H9 (cell line): ENCODE measurements around the gene CDK6. TPM values are rescaled to one million over a fixed set of nuclear protein-coding genes. Genes with fewer than 3 reads are reported as not detected.

Source experiments
- DNase-seq: peaks from one replicate; pipeline ENCODE4 v3.0.0-alpha.2; 2017
- H2AFZ ChIP-seq: one replicate; pipeline ENCODE4 v1.6.1; 2013; ENCODE audit warnings: mild to moderate bottlenecking, low read length, control low read depth, moderate library complexity
- H2AK5ac ChIP-seq: 2 replicates; pipeline ENCODE4 v1.6.1; 2013; ENCODE audit warnings: low read length, control low read depth, mixed read lengths; ENCODE audit not compliant: insufficient read length
- H2BK120ac ChIP-seq: one replicate; pipeline ENCODE4 v1.6.1; 2013; ENCODE audit warnings: low read depth, mild to moderate bottlenecking, low read length, control low read depth, inconsistent platforms; ENCODE audit not compliant: poor library complexity, severe bottlenecking
- H2BK12ac ChIP-seq: 2 replicates; pipeline ENCODE4 v1.6.1; 2013; ENCODE audit warnings: low read length, control low read depth, mixed read lengths, low read depth; ENCODE audit not compliant: insufficient read length
- H2BK15ac ChIP-seq: 2 replicates; pipeline ENCODE4 v1.6.1; 2013; ENCODE audit warnings: low read depth, low read length, control low read depth
- H2BK20ac ChIP-seq: one replicate; pipeline ENCODE4 v1.6.1; 2013; ENCODE audit warnings: low read depth, mild to moderate bottlenecking, low read length, control low read depth, inconsistent platforms; ENCODE audit not compliant: poor library complexity, severe bottlenecking
- H2BK5ac ChIP-seq: 2 replicates; pipeline ENCODE4 v1.6.1; 2013; ENCODE audit warnings: low read length, control low read depth, mixed read lengths; ENCODE audit not compliant: insufficient read length
- H3K14ac ChIP-seq: 2 replicates; pipeline ENCODE4 v1.6.1; 2013; ENCODE audit warnings: low read length, control low read depth; ENCODE audit not compliant: insufficient read depth
- H3K18ac ChIP-seq: 2 replicates; pipeline ENCODE4 v1.6.1; 2013; ENCODE audit warnings: low read depth, mild to moderate bottlenecking, mixed read lengths, low read length, control low read depth; ENCODE audit not compliant: insufficient read length
- H3K23ac ChIP-seq: 2 replicates; pipeline ENCODE4 v1.6.1; 2013; ENCODE audit warnings: low read length, control low read depth, mixed read lengths, low read depth; ENCODE audit not compliant: insufficient read length
- H3K23me2 ChIP-seq: 2 replicates; pipeline ENCODE4 v1.6.1; 2013; ENCODE audit warnings: low read depth, mild to moderate bottlenecking, mixed read lengths, low read length, control low read depth; ENCODE audit not compliant: insufficient read length, poor library complexity, severe bottlenecking
- H3K27ac ChIP-seq: 2 replicates; pipeline ENCODE4 v1.5.1; 2013; ENCODE audit warnings: low read length, control low read depth, mixed read lengths, low read depth; ENCODE audit not compliant: insufficient read length
- H3K27me3 ChIP-seq: 2 replicates; pipeline ENCODE4 v1.6.1; 2013; ENCODE audit warnings: low read length, control low read depth, inconsistent platforms; ENCODE audit not compliant: insufficient read depth
- H3K4ac ChIP-seq: 2 replicates; pipeline ENCODE4 v1.6.1; 2013; ENCODE audit warnings: low read depth, mild to moderate bottlenecking, control low read depth, inconsistent platforms, low read length, moderate library complexity
- H3K4me1 ChIP-seq: 2 replicates; pipeline ENCODE4 v1.6.1; 2013; ENCODE audit warnings: low read length, control low read depth, inconsistent platforms; ENCODE audit not compliant: insufficient read depth
- H3K4me2 ChIP-seq: 2 replicates; pipeline ENCODE4 v1.6.1; 2013; ENCODE audit warnings: low read length, control low read depth, mixed read lengths; ENCODE audit not compliant: insufficient read length, insufficient read depth
- H3K56ac ChIP-seq: 2 replicates; pipeline ENCODE4 v1.6.1; 2013; ENCODE audit warnings: low read depth, mild to moderate bottlenecking, mixed read lengths, low read length, control low read depth; ENCODE audit not compliant: insufficient read length
- H3K79me1 ChIP-seq: 2 replicates; pipeline ENCODE4 v1.6.1; 2013; ENCODE audit warnings: low read depth, mild to moderate bottlenecking, moderate library complexity, low read length, control low read depth, inconsistent platforms; ENCODE audit not compliant: insufficient read depth, poor library complexity, severe bottlenecking
- H3K79me2 ChIP-seq: 2 replicates; pipeline ENCODE4 v1.6.1; 2013; ENCODE audit warnings: low read length, control low read depth, inconsistent platforms; ENCODE audit not compliant: insufficient read depth
- H3K9ac ChIP-seq: 2 replicates; pipeline ENCODE4 v1.6.1; 2013; ENCODE audit warnings: low read length, control low read depth, mixed read lengths; ENCODE audit not compliant: insufficient read length; ENCODE audit errors: extremely low read depth
- H3K9me3 ChIP-seq: one replicate; pipeline ENCODE4 v1.6.1; 2013; ENCODE audit warnings: low read depth, low read length, inconsistent platforms; ENCODE audit not compliant: control insufficient read depth
- H3T11ph ChIP-seq: one replicate; pipeline ENCODE4 v1.6.1; 2013; ENCODE audit warnings: mild to moderate bottlenecking, low read length, control low read depth, inconsistent platforms
- H4K20me1 ChIP-seq: one replicate; pipeline ENCODE4 v1.6.1; 2013; ENCODE audit not compliant: control insufficient read depth, insufficient read length, insufficient read depth
- H4K5ac ChIP-seq: 2 replicates; pipeline ENCODE4 v1.6.1; 2013; ENCODE audit warnings: low read depth, mild to moderate bottlenecking, mixed read lengths, low read length, control low read depth; ENCODE audit not compliant: insufficient read length
- H4K8ac ChIP-seq: replicated peaks from 2 replicates; pipeline ENCODE4 v1.6.1; 2013; ENCODE audit warnings: low read length, control low read depth, mixed read lengths, low read depth; ENCODE audit not compliant: insufficient read length
- H4K91ac ChIP-seq: 2 replicates; pipeline ENCODE4 v1.6.1; 2013; ENCODE audit warnings: low read depth, mild to moderate bottlenecking, moderate library complexity, mixed read lengths, low read length, control low read depth; ENCODE audit not compliant: insufficient read length
- H3K27ac Mint-ChIP-seq, 3 experiments: 2 replicates in 2 of 3; 3 replicates in 1 of 3; pipeline ENCODE4 v1.8.0; 2020 to 2021; ENCODE audit warnings: mixed read lengths in 3 of 3, mild to moderate bottlenecking in 1 of 3, moderate library complexity in 1 of 3
- H3K27me3 Mint-ChIP-seq: 2 replicates; pipeline ENCODE4 v1.8.0; 2021; ENCODE audit warnings: low read depth, mild to moderate bottlenecking, moderate library complexity, mixed read lengths
- H3K36me3 Mint-ChIP-seq, 3 experiments: 2 replicates in 2 of 3; 3 replicates in 1 of 3; pipeline ENCODE4 v1.8.0; 2020 to 2021; ENCODE audit warnings: low read depth in 3 of 3, mixed read lengths in 3 of 3; ENCODE audit not compliant: insufficient read depth in 1 of 3
- H3K4me1 Mint-ChIP-seq, 2 experiments: 2 replicates each; pipeline ENCODE4 v1.8.0; 2020; ENCODE audit warnings: mixed read lengths in 2 of 2
- H3K4me3 Mint-ChIP-seq, 2 experiments: 2 replicates in 1 of 2; 3 replicates in 1 of 2; pipeline ENCODE4 v1.8.0; 2020 to 2021; ENCODE audit warnings: mild to moderate bottlenecking in 2 of 2, mixed read lengths in 2 of 2, moderate library complexity in 1 of 2
- H3K9me3 Mint-ChIP-seq, 2 experiments: 2 replicates in 1 of 2; 3 replicates in 1 of 2; pipeline ENCODE4 v1.8.0; 2020; ENCODE audit warnings: mild to moderate bottlenecking in 2 of 2, mixed read lengths in 2 of 2, moderate library complexity in 1 of 2
- CTCF ChIP-seq: fragments of 200-600 bp; sonication (generic); conservative IDR thresholded peaks from 3 replicates; pipeline ENCODE4 v1.8.0; 2021; ENCODE audit warnings: antibody characterized with exemption, mild to moderate bottlenecking
- WGBS: extraction: QIAGEN DNeasy Blood & Tissue Kit; methylation state at CpG from one replicate; pipeline ENCODE4 v1.1.7; 2013; ENCODE audit warnings: missing lambda C conversion rate, low lambda C conversion rate, mixed read lengths; ENCODE audit not compliant: insufficient read length; ENCODE audit errors: extremely low coverage; 5-methylcytosine and 5-hydroxymethylcytosine counted together
- total RNA-seq: library from RNA; stranded (reverse); gene quantifications from 2 replicates; pipeline ENCODE4 v1.2.1, GENCODE V29; 2021

CDK6 gene
- total RNA-seq, 1 experiment from 2014 or later = 30.0 TPM

- H4K91ac ChIP-seq = no peak overlapping the region
- no peak overlapping the region for H4K5ac ChIP-seq
- H3K9me3 Mint-ChIP-seq = peaks cover 0 to 4% of the 10 kb centered on the region in 2 experiments; a peak in 4 of 5 replicates
- no peak overlapping the region for H3K27ac Mint-ChIP-seq
- no peak overlapping the region for H3K4ac ChIP-seq
- H2BK5ac ChIP-seq = no peak overlapping the region
- DNase-seq = no peak
- H3K27me3 Mint-ChIP-seq = no peaks in the 10 kb centered on the region
- no peaks in the 10 kb centered on the region for H3K79me2 ChIP-seq
- WGBS = no CpG with 5 or more reads among the region's 4 CpGs
- H3K36me3 Mint-ChIP-seq = no peaks in the 10 kb centered on the region
- no peaks in the 10 kb centered on the region for H3K4me1 ChIP-seq
- H4K8ac ChIP-seq = no peak overlapping the region
- peaks cover 2% of the 10 kb centered on the region in 2 experiments for H3K4me1 Mint-ChIP-seq
- H3K18ac ChIP-seq = no peak overlapping the region
- H2BK15ac ChIP-seq = no peak overlapping the region
- H2AK5ac ChIP-seq = no peak overlapping the region
- H2BK12ac ChIP-seq = no peak overlapping the region
- H3K9me3 ChIP-seq = no peaks in the 10 kb centered on the region
- H3K4me3 Mint-ChIP-seq = no peak overlapping the region
- no peak overlapping the region for H2BK20ac ChIP-seq
- no peak for TF ChIP-seq CTCF
- H3K23me2 ChIP-seq = no peaks in the 10 kb centered on the region
- H3K56ac ChIP-seq = no peak overlapping the region
- H4K20me1 ChIP-seq = no peaks in the 10 kb centered on the region
- no peak overlapping the region for H3T11ph ChIP-seq
- no peak overlapping the region for H3K14ac ChIP-seq
- no peaks in the 10 kb centered on the region for H3K79me1 ChIP-seq
- H3K4me2 ChIP-seq = no peak overlapping the region
- no peak overlapping the region for H2AFZ ChIP-seq
- no peak overlapping the region for H3K23ac ChIP-seq
- H3K9ac ChIP-seq = no peak overlapping the region
- H2BK120ac ChIP-seq = no peak overlapping the region
- no peak overlapping the region for H3K27ac ChIP-seq
- H3K27me3 ChIP-seq = no peaks in the 10 kb centered on the region
These were observed 210.0 kb downstream of the CDK6 start for GRCh38 chr7:92626281-92626809.
